ENCODE measurements around the gene PET100. TPM values are rescaled to one million over a fixed set of nuclear protein-coding genes. Genes with fewer than 3 reads are reported as not detected.

The PET100 gene
- total RNA-seq, 1 experiment from 2014 or later: 126 TPM

GRCh38 chr19:7618348-7618747, 11.2 kb upstream of the PET100 start:
- Histone ChIP-seq H3K9ac (ENCODE audit: low read length) (no peak overlapping the region), H3K4me1 (ENCODE audit: control insufficient read depth in 1 of 2, insufficient read depth in 2 of 2, low read length in 2 of 2) (peaks cover 0 to 6% of the 10 kb centered on the region in 2 experiments; a peak in 1 of 4 replicates), H3K36me3 (ENCODE audit: control insufficient read depth in 1 of 2, insufficient read depth in 2 of 2, low read length in 2 of 2) (peaks cover 5 to 14% of the 10 kb centered on the region in 2 experiments; a peak in 3 of 4 replicates), H3K4me2 (ENCODE audit: low read length) (no peak overlapping the region), H3K4me3 (replicated peaks in 1 of 2; ENCODE audit: low read depth in 1 of 2, low read length in 2 of 2) (no peak overlapping the region), H3K79me2 (ENCODE audit: insufficient read depth, low read length) (no peaks in the 10 kb centered on the region), H3K27ac (ENCODE audit: low read depth, low read length) (peak overlapping the region; percentile 24; the same call in 1 of the 2 replicates), H4K20me1 (ENCODE audit: insufficient read depth) (no peaks in the 10 kb centered on the region), H3K27me3 (ENCODE audit: insufficient read depth, low read length) (no peaks in the 10 kb centered on the region), H2AFZ (ENCODE audit: low read depth, low read length, poor library complexity, severe bottlenecking) (no peak overlapping the region), H3K9me3 (ENCODE audit: control insufficient read depth in 1 of 2, insufficient read depth in 1 of 2, low read depth in 1 of 2, low read length in 2 of 2) (no peaks in the 10 kb centered on the region), H3K9me2 (ENCODE audit: insufficient read depth) (no peaks in the 10 kb centered on the region)
- DNase-seq (ENCODE audit: low read depth, low spot score): no peak
- BruUV-seq (replicated peaks): no TSS peak
- ChIA-PET CTCF (no interaction called here), POLR2A (no interaction called here), RAD21 (ENCODE audit: low non-redundant PET in 1 of 2, low total read pairs in 2 of 2, uncharacterized antibody in 2 of 2, unreplicated experiment in 2 of 2) (no interaction called here)
- TF ChIP-seq, protein P1, sequence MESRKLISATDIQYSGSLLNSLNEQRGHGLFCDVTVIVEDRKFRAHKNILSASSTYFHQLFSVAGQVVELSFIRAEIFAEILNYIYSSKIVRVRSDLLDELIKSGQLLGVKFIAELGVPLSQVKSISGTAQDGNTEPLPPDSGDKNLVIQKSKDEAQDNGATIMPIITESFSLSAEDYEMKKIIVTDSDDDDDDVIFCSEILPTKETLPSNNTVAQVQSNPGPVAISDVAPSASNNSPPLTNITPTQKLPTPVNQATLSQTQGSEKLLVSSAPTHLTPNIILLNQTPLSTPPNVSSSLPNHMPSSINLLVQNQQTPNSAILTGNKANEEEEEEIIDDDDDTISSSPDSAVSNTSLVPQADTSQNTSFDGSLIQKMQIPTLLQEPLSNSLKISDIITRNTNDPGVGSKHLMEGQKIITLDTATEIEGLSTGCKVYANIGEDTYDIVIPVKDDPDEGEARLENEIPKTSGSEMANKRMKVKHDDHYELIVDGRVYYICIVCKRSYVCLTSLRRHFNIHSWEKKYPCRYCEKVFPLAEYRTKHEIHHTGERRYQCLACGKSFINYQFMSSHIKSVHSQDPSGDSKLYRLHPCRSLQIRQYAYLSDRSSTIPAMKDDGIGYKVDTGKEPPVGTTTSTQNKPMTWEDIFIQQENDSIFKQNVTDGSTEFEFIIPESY (IDR thresholded peaks at IDR 0.05; ENCODE audit: extremely low read depth, insufficient replicate concordance, low read length): no peak
- TF ChIP-seq SP1 (IDR thresholded peaks at IDR 0.05; ENCODE audit: low read depth): no peak
- no peak for TF ChIP-seq JUND (IDR thresholded peaks at IDR 0.05)
- no peak for TF ChIP-seq ELF1 (IDR thresholded peaks at IDR 0.05; ENCODE audit: borderline replicate concordance, low read depth)
- TF ChIP-seq CEBPB (IDR thresholded peaks at IDR 0.05; ENCODE audit: low read depth): no peak
- no peak for TF ChIP-seq EGR1 (IDR thresholded peaks at IDR 0.05; ENCODE audit: low read depth)
- intact Hi-C loops (cut with micrococcal nuclease): no loop called here
- ATAC-seq: peak; percentile 5; the same call in 1 of the 2 replicates

GRCh38 chr19:7618771-7619510, 10.7 kb upstream of the PET100 start:
- Histone ChIP-seq H3K9me3 (ENCODE audit: control insufficient read depth in 1 of 2, insufficient read depth in 1 of 2, low read depth in 1 of 2, low read length in 2 of 2) (no peaks in the 10 kb centered on the region), H3K27me3 (ENCODE audit: insufficient read depth, low read length) (no peaks in the 10 kb centered on the region), H3K36me3 (ENCODE audit: control insufficient read depth in 1 of 2, insufficient read depth in 2 of 2, low read length in 2 of 2) (peaks cover 5 to 14% of the 10 kb centered on the region in 2 experiments; a peak in 3 of 4 replicates), H4K20me1 (ENCODE audit: insufficient read depth) (no peaks in the 10 kb centered on the region), H3K4me3 (replicated peaks in 1 of 2; ENCODE audit: low read depth in 1 of 2, low read length in 2 of 2) (no peak overlapping the region), H3K9me2 (ENCODE audit: insufficient read depth) (no peaks in the 10 kb centered on the region), H3K4me1 (ENCODE audit: control insufficient read depth in 1 of 2, insufficient read depth in 2 of 2, low read length in 2 of 2) (peaks cover 0 to 6% of the 10 kb centered on the region in 2 experiments; a peak in 1 of 4 replicates), H3K79me2 (ENCODE audit: insufficient read depth, low read length) (no peaks in the 10 kb centered on the region), H3K4me2 (ENCODE audit: low read length) (no peak overlapping the region), H3K27ac (ENCODE audit: low read depth, low read length) (peak overlapping the region; percentile 24; the same call in 1 of the 2 replicates), H3K9ac (ENCODE audit: low read length) (no peak overlapping the region), H2AFZ (ENCODE audit: low read depth, low read length, poor library complexity, severe bottlenecking) (no peak overlapping the region)
- RAD21 ChIA-PET (ENCODE audit: low non-redundant PET in 1 of 2, low total read pairs in 2 of 2, uncharacterized antibody in 2 of 2, unreplicated experiment in 2 of 2): no interaction called here
- ATAC-seq: peak; percentile 21
- CTCF ChIA-PET: no interaction called here
- no peak for DNase-seq (ENCODE audit: low read depth, low spot score)
- POLR2A ChIA-PET: no interaction called here
- BruUV-seq (replicated peaks): no TSS peak
- TF ChIP-seq POLR2AphosphoS5 (IDR thresholded peaks at IDR 0.05; ENCODE audit: low read depth, low read length): peak; percentile 5; the same call in 1 of the 2 replicates
- no peak for TF ChIP-seq SRF (IDR thresholded peaks at IDR 0.05; ENCODE audit: low read depth)
- intact Hi-C loops (cut with micrococcal nuclease): no loop called here
